Left colon (tissue), 2 donors: ENCODE data around the gene CASZ1. TPM values are rescaled to one million over a fixed set of nuclear protein-coding genes. Genes with fewer than 3 reads are reported as not detected.

ENCODE experiments used
- ATAC-seq: fragments of 200-7000 bp; cut with Tn5 transposase; one replicate; pipeline ENCODE4 v1.9.1; 2020; ENCODE audit warnings: mild to moderate bottlenecking, moderate library complexity
- DNase-seq, 2 donors: peaks; one replicate each; pipeline ENCODE4 v3.0.0-alpha.2; 2020
- intact Hi-C, 2 donors: fragments of 100-400 bp; cut with DNase I in 1 of 2; cut with micrococcal nuclease in 1 of 2; formaldehyde crosslinking; loops; one replicate each; pipeline versions ENCODE4 v1.11.2 to v1.14.0; 2022; cut with DNase I, micrococcal nuclease
- total RNA-seq, 2 donors: library from RNA; stranded (reverse); fragmentation: NEBNext Ultra II Directional; extraction: Animal tissue kit (Norgen Biotek cat#: 25700); gene quantifications; one replicate each; pipeline ENCODE4 v1.2.1, GENCODE V29; 2021
- donor health status: DM: no; HTN: no; CAD: no.
- donor health status: DM: yes; HTN: yes; CAD: no.

Gene CASZ1
- total RNA-seq, 2 donors from 2014 or later: 61.3 to 63.8 TPM

GRCh38 chr1:10685808-10686403 is 110.5 kb downstream of the CASZ1 start:
- ATAC-seq (no peak), DNase-seq (no peak)
- intact Hi-C loops: no loop called here

- DNase-seq (no peak), ATAC-seq (no peak)
- intact Hi-C loops: no loop called here
Measured at GRCh38 chr1:10685196-10685807, 111.1 kb downstream of the CASZ1 start.

- ATAC-seq (no peak), DNase-seq (no peak)
- intact Hi-C loops: no loop called here
Measured at GRCh38 chr1:10684221-10684620, 112.2 kb downstream of the CASZ1 start.

- DNase-seq (no peak), ATAC-seq (no peak)
- intact Hi-C loops: no loop called here
Measured at GRCh38 chr1:10682449-10683309, 113.8 kb downstream of the CASZ1 start.

- ATAC-seq (no peak), DNase-seq (no peak)
- intact Hi-C loops: no loop called here
Measured at GRCh38 chr1:10682108-10682445, 114.4 kb downstream of the CASZ1 start.

GRCh38 chr1:10681296-10682107 is 114.9 kb downstream of the CASZ1 start:
- intact Hi-C loops: no loop called here
- no peak for DNase-seq

GRCh38 chr1:10680487-10680886 is 116.0 kb downstream of the CASZ1 start:
- intact Hi-C loops: no loop called here
- ATAC-seq (peak; percentile 32), DNase-seq (peak in 1 of 2 donors; percentile 33)

More at GRCh38 chr1:10681296-10682107, 114.9 kb downstream of the CASZ1 start:
- ATAC-seq: no peak

- ATAC-seq: peak; percentile 16
- intact Hi-C loops: no loop called here
- DNase-seq: peak in 1 of 2 donors; percentile 50
Measured at GRCh38 chr1:10679496-10680220, 116.8 kb downstream of the CASZ1 start.

- DNase-seq: no peak
- intact Hi-C loops: no loop called here
- ATAC-seq: no peak
Measured at GRCh38 chr1:10678852-10679251, 117.6 kb downstream of the CASZ1 start.

GRCh38 chr1:10678402-10678801 is 118.0 kb downstream of the CASZ1 start:
- intact Hi-C loops: no loop called here
- DNase-seq: no peak
- no peak for ATAC-seq

GRCh38 chr1:10677491-10678391 is 118.7 kb downstream of the CASZ1 start:
- ATAC-seq (peak; percentile 56), DNase-seq (peak; percentile 75 to 85)
- intact Hi-C loops: no loop called here

GRCh38 chr1:10676963-10677362 is 119.5 kb downstream of the CASZ1 start:
- intact Hi-C loops: no loop called here
- DNase-seq: no peak
- ATAC-seq: no peak

- intact Hi-C loops: no loop called here
- ATAC-seq (peak; percentile 36), DNase-seq (peak in 1 of 2 donors; percentile 33)
Measured at GRCh38 chr1:10675813-10676212, 120.6 kb downstream of the CASZ1 start.

GRCh38 chr1:10674700-10675609 is 121.5 kb downstream of the CASZ1 start:
- intact Hi-C loops: no loop called here
- ATAC-seq: peak; percentile 72
- DNase-seq: peak; percentile 60 to 65

- ATAC-seq: no peak
- DNase-seq: no peak
- intact Hi-C loops: no loop called here
Measured at GRCh38 chr1:10674222-10674621, 122.2 kb downstream of the CASZ1 start.

- DNase-seq (no peak), ATAC-seq (no peak)
- intact Hi-C loops: no loop called here
Measured at GRCh38 chr1:10673109-10673711, 123.2 kb downstream of the CASZ1 start.
